ENCODE measurements around the gene ADCY5.

- no peak for TF ChIP-seq CTCF (IDR thresholded peaks at IDR 0.05; ENCODE audit: poor library complexity)
- TF ChIP-seq EZH2 (IDR thresholded peaks at IDR 0.05; ENCODE audit: borderline replicate concordance): no peak
These were observed 138.1 kb downstream of the ADCY5 start for GRCh38 chr3:123310741-123311140.
